Breast epithelium (tissue), 3 donors: ENCODE data around the gene TTC23.

ENCODE experiments used
- CTCF ChIP-seq, 3 donors: fragments of 450-650 bp; IDR thresholded peaks; one replicate each; pipeline ENCODE4 v1.5.1; 2016 to 2017; ENCODE audit warnings: antibody characterized with exemption in 3 of 3, mild to moderate bottlenecking in 3 of 3, moderate library complexity in 3 of 3
- POLR2AphosphoS5 ChIP-seq, 3 donors: sonication (generic); formaldehyde crosslinking; IDR thresholded peaks; one replicate each; pipeline ENCODE4 v1.6.1; 2017; ENCODE audit warnings: antibody characterized with exemption in 3 of 3

DNA sequence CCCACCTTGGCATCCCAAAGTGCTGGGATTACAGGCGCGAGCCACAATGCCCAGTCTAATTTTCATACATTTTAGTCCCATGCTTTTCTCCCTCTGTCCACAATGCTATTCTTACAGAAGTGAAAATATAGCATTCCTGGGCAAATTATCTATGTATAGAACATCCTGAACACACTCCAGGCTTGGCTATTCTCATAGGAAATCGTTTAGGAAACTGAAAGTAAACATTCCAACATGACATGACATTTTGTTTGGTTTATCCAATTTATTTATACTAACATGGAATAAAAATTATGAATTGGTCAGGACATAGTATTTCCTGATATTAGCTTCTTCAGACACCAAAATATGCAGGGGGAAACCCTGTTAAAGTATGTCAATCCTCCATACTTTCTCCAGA lies 91.9 kb downstream of the TTC23 start:
- TF ChIP-seq CTCF (IDR thresholded peaks at IDR 0.05) (no peak), POLR2AphosphoS5 (IDR thresholded peaks at IDR 0.05) (no peak)
